NCI-H146 treated with DMSO at 0.1 percent for 48 hours (cell line): Measurements from ENCODE around the gene CEND1.

Source experiments
- DNase-seq: peaks from one replicate; lab custom pipeline; 2025; ENCODE audit not compliant: unreplicated experiment; lab: John Stamatoyannopoulos, UW

Gene CEND1

DNA sequence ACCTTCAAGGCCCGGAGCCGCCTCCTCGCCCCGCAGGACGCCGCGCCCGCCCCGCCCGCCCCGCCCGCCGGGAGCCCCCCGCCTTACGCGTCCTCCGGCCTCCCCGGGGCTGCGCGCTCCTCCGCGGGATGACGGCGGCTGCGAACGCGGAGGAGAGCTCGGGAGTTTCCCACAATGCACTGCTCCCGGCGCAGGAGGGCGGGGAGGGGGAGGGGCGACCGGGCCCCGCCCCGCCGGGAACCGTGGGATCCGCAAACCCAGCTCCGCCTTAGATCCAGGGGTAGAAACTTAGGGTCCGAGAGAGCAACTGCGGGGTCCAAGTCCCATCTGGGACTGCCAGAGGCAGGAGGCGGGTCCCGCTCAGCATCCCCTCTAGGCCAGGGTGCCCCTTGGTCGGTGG lies at the start of gene CEND1:
Gene CEND1 (minus strand): TSS at position 148 of the 400 bp plus-strand sequence. CDS start 1,514 bp downstream, outside the sequence.
- no peak for DNase-seq

DNA sequence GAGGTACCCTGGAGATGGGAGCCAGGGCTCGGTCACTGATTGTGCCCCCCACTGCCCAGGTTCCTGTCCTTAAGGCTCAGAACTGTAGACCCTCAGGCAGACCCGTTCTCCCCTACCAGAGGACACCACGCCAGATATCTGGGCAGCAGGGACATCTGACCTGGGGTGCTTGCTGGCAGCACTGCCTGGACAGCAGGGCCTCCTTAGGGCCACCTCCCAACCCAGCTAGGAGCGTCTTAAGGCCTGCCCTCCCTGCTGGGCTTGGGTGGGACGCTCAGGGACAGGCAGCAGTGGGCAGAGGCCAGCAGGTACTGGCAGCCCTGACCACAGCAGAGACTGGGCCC lies 49.4 kb upstream of the CEND1 start:
- DNase-seq: no peak

DNA sequence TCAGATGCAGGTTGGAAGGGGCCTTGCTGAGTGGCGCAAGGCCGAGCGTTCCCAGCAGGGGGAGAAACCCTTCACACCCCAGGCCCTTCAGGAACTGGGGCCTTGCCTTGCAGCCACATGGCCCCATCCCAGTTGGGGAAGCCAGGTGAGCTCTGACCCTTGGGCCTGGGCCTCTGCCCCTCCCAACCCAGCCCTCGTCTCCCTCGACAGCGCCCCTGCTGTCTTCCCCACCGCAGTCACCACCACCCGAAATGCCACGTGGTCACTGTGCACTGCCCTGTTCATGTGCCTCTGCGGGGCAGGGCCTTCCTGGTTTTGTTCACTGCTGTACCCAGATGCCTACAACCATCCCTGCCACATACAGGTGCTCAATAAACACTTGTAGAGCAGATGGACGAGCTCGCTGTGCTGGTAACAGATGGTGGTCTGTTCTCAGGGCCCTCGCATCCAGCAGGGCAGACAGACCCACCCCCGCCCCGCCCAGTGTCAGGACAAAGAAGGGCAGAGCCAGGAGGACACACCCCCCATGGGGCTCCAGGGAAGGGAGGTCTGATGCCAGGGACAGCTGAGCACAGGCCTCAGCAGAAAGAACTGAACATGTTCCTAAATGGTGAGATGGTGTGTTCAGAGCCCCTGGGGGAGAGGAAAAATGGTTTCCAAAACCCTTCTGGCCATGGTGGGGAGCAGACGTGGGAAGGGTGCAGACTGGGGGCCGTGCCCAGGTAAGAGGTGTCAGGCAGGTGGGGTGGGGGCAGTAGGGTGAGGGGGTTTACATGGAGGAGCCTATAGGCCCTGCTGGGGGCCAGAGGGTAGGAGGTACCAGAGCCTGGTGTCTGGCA lies 48.8 kb upstream of the CEND1 start:
- DNase-seq: no peak

DNA sequence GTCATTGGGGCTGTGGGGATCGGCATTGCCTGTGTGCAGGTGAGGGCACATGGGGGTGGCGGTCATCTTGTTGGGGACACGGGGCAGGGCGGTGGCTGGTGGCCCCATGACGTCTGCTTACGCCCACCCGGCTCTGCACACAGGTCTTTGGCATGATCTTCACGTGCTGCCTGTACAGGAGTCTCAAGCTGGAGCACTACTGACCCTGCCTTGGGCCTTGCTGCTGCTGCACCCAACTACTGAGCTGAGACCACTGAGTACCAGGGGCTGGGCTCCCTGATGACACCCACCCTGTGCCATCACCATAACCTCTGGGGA lies 48.1 kb upstream of the CEND1 start:
- no peak for DNase-seq

DNA sequence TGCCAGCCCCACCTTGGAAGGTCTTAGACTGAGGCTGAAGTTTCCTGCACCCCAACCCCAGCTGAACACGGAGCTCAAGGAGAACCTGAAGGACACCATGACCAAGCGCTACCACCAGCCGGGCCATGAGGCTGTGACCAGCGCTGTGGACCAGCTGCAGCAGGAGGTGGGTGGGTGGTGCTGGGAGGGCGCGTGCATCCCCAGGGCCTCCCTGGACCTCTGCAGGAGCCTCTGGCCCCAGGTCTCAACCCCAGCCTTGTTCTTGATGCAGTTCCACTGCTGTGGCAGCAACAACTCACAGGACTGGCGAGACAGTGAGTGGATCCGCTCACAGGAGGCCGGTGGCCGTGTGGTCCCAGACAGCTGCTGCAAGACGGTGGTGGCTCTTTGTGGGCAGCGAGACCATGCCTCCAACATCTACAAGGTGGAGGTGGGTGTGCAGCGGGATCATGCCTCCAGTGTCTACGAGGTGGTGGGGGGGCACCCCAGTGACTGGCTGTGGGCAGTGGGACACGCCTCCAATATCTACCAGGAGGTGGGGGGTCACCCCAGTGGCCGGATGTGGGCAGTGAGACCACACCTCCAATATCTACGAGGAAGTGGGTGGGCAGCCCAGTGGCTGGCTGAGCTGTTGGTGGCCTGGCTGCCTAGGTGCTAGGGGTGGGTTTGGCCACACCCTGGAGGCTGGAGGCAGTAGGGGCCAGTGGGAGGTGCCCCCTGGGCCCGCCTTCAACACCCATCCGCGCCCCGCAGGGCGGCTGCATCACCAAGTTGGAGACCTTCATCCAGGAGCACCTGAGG lies 47.5 kb upstream of the CEND1 start:
- no peak for DNase-seq

DNA sequence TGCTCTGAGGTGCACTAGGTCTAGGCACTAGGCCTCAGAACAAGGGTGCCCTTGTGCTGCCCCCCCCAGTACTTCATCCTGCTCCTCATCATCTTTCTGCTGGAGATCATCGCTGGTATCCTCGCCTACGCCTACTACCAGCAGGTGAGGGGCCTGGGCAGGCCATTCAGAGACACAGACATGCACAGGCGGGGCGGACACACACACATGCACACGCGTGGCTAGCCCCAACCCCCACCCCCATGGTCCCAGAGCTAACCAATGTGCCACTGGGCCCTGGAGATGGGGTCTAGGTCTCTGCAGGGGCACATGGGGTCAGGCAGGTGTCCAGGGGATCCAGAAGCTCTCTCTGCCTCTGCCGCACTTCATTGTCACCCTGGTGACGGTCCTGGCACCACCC lies 46.8 kb upstream of the CEND1 start:
- DNase-seq: no peak

DNA sequence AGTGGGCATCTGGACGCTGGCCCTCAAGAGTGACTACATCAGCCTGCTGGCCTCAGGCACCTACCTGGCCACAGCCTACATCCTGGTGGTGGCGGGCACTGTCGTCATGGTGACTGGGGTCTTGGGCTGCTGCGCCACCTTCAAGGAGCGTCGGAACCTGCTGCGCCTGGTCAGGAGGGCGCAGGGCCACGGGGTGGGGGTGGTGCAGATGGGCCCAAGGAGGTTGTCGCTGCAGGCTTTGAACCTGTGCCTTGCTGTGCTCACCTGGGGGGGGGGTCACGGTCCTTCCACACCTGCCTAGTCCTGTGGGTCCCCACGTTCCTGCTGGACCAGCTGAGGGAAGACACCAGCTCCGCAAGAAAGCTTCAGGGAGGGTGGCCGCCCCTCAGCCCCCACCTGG lies 46.4 kb upstream of the CEND1 start:
- no peak for DNase-seq

DNA sequence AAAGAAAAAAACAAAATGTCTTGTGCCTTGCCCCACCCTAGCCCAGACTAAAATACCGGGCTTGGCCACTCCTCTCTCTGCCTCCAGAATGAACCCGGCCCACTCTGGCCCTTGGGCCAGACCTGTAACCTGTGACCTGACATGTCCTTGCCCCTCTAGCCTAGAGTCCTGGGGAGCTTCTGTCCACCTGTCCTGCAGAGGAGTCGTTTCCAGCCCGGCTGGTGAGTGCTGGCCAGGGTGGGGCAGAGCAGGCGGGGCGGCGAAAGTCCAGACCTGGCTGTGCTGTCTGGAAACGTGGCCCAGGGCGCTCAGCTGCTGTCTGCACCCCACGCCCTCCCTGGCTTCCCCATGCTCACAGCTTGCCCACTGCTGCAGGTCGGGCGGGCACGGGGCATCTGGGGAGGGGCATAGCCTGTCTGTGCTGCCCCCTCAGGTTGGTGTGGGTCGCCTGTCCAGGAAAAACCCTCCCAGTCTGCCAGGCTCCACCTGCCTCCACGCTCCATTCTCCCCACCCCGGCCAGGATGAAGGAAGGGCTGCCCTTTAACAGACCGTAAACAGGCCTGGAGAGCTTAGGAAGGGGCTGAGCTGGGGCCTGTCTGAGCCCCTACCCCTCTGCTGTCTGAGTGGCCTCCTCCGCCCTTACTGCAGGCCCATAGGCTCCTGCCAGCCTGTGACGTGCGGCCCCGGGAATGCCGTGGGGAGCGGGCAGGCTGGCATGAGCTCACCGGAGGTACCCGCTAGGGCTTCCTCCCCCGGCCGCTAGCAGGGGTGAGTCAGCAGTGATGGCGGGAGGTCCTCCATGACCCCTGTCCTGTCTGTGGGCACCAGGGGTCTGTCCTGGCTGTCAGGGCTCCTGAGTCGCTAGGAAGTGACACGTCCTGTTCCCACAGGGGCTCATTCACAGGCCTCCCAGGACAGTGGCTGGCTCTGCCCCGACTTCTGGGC lies 44.8 kb upstream of the CEND1 start:
- DNase-seq: no peak

DNA sequence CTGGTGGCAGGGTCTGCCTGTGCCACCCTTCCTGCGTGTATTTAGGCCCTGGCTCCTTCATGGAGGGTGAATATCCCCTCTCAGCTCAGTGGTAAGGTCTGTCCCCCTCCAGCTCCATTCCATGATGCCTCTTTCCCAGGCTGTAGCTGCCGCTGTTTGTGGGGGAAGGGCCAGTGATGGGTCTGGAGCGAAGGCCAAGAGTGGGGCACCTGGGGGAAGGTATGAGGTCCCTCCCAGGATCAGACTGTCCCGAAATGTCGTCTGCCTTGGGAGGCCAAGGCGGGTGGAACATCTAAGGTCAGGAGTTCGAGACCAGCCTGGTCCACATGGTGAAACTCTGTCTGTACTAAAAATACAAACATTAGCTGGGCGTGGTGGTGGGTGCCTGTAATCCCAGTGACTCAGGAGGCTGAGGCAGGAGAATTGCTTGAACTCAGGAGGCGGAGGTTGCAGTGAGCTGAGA lies 44.0 kb upstream of the CEND1 start:
- DNase-seq: no peak

DNA sequence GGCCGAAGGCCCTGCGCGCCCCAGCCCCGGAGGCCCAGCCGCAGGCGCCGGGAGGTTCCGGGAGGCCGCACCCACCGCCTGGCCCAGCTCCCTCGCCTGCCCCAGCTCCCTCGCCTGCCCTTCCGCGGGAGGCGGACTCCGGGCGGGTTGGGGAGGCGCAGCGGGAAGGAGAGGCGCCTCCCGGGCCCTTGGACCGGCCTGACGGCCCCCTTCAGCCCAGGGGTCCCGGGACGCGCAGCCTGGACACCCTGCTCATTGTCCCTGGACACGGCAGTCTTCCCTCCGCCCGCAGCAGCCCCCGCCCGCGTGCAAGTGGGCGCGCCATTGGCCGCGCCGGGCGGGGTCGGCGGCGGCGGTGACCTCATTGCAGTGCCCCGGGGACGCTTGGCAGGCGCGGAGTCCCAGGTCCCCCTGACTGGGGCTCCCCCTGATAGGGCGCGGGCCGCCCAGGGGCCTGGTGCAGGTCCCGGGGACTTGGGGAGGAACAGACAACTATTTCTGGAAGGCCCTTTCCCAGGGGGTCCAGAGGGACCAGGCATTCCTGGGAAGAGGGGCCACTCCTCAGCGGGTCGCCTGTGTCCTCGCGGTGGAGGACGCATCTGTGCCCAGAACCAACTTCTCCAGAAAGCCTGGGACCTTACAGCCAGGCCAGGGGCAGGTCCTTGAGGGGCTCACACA lies 43.4 kb upstream of the CEND1 start:
- no peak for DNase-seq

DNA sequence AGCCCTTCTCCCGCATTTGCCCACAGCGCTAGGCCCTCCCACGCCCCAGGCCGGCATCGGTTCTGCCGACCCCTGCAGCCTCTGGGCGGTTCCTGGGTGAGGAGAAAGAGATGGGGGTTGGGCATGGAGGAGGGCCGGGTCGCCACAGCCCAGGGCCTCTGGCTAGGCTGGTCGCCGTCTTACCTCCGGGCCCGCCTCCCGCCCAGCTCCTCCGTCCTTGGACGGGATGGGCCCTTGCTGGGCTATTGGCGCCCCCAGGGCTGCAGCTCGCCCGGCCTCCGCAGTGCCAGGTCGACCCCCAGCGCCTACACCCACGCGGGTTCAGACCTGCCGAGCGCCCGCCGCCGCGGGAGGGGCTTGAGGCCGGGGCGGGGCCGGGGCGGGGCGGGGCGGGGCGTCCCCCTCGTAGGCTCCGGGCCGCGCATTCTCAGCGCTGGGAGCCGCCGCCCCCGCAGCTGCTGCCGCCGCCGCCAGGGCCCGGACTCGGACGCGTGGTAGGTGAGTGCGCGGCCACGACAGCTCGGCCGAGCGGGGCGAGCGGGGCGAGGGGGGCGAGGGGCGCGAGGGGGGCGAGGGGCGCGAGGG lies 42.7 kb upstream of the CEND1 start, which contains the start of gene CD151:
Gene CD151 (plus strand): TSS at position 424 of the 585 bp plus-strand sequence. CDS start 3,118 bp downstream, outside the sequence.
- DNase-seq: no peak

DNA sequence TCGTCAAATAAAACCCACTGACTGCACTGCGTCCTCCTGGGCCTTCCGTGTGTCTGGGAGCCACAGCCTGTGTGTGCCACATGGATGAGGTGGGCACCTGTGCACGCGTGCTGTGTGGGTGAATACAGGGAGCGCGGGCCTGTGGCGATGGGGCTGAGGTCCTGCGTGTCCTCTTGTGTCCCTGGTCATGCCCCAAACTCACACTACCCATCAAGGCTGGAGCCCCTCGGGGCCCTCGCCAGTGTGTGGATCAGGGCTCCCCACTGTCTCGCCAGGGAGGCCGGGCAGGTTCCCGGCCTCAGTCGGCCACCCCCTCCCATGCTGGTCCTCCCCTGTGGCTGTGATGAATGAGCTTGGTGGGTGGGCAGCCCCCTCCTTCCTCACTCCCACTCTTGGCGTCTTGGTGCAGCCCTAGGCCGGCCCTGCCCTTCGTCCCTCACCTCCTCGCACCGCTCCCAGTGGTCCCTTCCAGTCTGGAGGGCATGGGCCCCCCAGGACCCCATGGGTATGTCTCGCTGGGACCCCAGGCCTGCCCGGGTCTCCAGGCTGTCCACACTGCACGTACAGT lies 42.2 kb upstream of the CEND1 start:
- no peak for DNase-seq

DNA sequence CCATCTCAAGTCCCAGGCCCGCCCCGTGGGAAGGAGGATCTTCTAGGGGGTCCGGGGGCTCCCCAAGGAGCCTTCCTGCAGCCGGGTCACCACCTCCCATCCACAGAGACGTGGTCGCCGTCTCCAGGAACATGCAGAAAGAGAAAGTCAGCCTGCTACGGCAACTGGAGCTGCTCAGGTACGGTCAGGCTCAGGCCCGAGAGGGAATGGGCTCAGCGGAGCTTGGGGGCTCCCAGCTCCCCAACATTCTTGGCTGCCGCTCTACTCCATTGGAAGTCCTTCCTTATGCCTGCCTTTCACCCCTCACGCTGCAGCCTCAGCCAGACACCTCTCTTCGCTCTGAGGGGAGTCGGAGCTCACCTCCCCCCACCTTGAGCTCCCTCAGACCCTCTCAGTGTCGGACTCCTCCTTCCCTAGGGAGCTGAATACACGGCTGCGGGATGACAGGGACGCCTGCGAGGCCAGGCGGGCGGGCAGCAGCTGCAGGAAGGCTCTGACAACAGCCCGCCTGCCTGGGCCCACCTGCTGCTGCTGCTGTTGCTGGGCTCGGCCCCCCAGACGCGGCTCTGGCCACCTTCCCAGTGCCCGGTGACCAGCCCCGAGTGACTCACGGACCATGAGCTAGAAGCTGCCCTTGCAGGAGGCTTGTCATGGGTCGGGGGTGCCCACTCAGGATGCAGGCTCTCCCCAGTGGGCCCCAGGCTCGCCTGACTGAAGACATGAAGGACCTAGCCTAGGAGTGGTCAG lies 41.4 kb upstream of the CEND1 start:
- DNase-seq: no peak

DNA sequence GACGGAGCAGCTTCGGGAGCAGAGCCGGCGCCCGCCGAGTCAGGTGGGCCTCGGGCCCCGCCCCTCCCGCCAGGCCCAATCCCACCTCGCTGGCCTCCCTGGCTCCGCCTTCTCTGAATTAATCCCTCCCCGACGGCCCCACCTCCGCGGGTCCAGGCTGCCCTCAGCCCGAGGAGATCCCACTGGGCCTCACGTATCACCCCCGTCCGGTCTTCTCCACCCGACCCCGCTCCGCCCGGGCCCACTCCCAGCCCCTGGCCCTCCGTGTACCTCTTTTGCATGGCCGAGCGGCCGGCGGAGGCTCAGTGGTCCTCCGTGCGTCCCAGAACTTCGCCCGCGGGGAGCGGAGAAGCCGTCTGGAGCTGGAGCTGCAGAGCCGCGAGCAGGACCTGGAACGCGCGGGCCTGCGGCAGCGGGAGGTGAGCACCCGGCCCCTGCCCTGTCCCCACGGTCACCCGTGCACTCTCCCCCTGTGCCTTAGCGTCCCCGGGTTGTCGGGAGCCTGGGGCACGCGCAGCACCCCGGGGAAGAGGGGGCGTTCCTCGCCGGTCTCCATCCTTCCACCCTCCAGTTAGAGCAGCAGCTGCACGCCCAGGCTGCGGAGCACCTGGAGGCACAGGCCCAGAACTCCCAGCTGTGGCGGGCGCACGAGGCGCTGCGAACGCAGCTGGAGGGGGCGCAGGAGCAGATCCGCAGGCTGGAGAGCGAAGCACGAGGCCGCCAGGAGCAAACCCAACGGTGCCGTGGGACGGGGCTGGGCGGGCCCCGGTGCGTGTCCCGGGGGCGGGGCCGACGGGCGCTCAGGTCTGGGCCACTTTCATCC lies 40.6 kb upstream of the CEND1 start:
- peak; percentile 33 for DNase-seq

DNA sequence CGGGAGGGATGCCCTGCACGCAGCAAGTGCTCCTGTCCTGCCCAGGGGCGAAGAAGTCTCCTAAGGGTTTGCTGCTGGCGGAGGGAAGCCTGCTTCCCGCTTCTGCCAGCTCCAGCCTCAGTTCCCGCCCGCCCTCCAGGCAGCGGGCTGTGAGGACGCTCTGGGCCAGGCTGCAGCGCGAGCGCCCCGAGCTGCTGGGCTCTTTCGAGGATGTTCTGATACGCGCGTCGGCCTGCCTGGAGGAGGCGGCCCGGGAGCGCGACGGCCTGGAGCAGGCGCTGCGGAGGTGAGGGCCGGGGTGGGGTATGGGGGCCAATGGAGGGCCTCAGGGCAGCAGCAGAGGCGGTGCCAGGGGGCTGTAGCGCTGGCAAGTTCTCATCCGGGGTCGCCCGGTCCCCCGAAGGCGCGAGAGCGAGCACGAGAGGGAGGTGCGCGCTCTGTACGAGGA lies 40.0 kb upstream of the CEND1 start:
- DNase-seq: no peak

DNA sequence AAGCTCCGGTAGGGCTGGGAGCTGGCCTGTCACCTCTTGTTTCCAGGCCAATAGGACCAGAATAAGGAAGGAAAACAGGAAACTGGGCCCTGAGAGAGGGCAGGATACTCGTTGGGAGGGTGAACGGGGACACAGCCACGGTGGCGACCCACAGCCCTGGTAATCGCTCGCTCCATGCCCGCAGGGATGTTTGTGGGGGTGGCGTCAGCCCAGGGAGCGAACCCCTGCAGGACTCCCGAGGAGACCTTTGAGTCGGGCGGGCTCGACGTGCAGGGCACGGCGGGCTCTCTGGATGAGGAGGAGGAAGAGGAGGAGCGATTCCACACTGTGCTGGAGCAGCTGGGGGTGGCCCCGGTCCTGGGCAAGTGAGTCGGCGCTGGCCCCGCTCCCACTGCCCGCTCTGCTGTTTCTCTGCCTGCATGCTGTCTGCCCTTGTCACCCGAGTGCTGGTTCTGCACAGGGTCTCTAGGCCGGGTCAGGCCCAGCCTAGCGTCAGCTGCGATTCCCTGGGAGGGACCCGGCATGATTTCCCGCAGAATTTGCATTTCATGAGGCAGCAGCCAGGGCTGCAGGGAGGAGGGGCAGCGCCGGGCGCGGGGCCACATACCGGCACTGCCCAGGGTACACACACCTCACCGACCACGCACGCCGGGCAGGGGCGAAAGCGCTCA lies 39.4 kb upstream of the CEND1 start:
- DNase-seq: peak; percentile 6

DNA sequence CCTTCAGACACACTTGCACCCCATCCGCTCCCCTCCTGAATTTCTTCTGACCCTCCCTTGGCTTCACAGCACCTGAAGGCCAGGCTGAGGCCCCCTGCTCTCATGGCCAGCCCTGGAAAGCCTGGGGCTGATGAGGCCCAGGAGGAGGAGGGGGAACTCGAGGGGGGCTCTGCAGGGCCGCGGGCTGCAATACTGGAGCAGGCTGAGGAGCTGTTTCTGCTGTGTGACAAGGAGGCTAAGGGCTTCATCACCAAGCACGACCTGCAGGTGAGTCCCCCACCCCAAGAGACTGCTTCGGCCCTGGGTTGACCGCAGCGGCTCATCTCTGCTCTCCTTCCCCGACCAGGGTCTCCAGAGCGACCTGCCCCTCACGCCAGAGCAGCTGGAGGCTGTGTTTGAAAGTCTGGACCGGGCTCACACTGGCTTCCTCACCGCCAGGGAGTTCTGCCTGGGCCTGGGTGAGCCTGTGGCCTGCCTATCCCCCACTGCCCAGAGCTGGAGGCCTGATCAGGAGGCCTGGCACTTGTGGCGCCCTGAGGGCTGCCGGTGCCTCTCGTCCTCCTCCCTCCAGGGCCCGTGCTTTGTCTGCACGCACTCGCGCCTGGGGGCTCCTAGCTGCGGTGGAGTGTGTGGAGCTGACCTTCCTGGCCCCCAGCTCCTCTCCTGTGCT lies 38.8 kb upstream of the CEND1 start:
- no peak for DNase-seq
